Cardiac muscle cell (in vitro differentiated cells and primary cell): ENCODE data around the gene ALDH1A1. TPM values are rescaled to one million over a fixed set of nuclear protein-coding genes. Genes with fewer than 3 reads are reported as not detected.

Experiments used
- DNase-seq, 2 donors: peaks; one replicate each; pipeline versions ENCODE4 v3.0.0 to v3.0.0-alpha.2; 2010 to 2017; ENCODE audit warnings: low read depth in 1 of 2, low spot score in 1 of 2
- H3K27ac ChIP-seq: fragments of 200-600 bp; sonication (generic); 2 replicates; pipeline ENCODE4 v1.5.1; 2016
- H3K27me3 ChIP-seq: fragments of 200-600 bp; sonication (generic); 2 replicates; pipeline ENCODE4 v1.6.0; 2016; ENCODE audit warnings: control low read depth
- H3K36me3 ChIP-seq: fragments of 200-600 bp; sonication (generic); 2 replicates; pipeline ENCODE4 v1.5.1; 2016; ENCODE audit warnings: control low read depth
- H3K4me1 ChIP-seq: fragments of 200-600 bp; sonication (generic); 2 replicates; pipeline ENCODE4 v1.8.1; 2017; ENCODE audit warnings: low read depth, mild to moderate bottlenecking, mixed run types
- H3K4me3 ChIP-seq: fragments of 200-600 bp; sonication (generic); 2 replicates; pipeline ENCODE4 v1.5.1; 2016; ENCODE audit warnings: mild to moderate bottlenecking
- H3K9me3 ChIP-seq: fragments of 200-600 bp; sonication (generic); 2 replicates; pipeline ENCODE4 v1.5.1; 2017; ENCODE audit warnings: low read depth, mild to moderate bottlenecking, control low read depth
- CTCF ChIP-seq: IDR thresholded peaks from 2 replicates; pipeline ENCODE4 v1.5.1; 2012; ENCODE audit warnings: low read depth, mild to moderate bottlenecking, low read length
- polyA plus RNA-seq: library from polyadenylated mRNA; unstranded; fragments of >200 nt; fragmentation: Nextera tagmentation; extraction: Ambion mirVana; gene quantifications from 2 replicates; pipeline ENCODE4 v1.2.1, GENCODE V29; 2016
- total RNA-seq: library from RNA; depleted of rRNA; stranded (reverse); fragments of >200 nt; gene quantifications from 2 replicates; pipeline ENCODE4 v1.2.3, GENCODE V29; 2016

Gene ALDH1A1
- total and polyA plus RNA-seq, 2 experiments from 2014 or later: 0.48 to 1.6 TPM

GRCh38 chr9:72958485-72959281 is 5.8 kb upstream of the ALDH1A1 start:
- DNase-seq: no peak
- TF ChIP-seq CTCF: no peak
- Histone ChIP-seq H3K27me3 (no peaks in the 10 kb centered on the region), H3K36me3 (no peaks in the 10 kb centered on the region), H3K4me1 (no peaks in the 10 kb centered on the region), H3K9me3 (no peaks in the 10 kb centered on the region), H3K27ac (no peak overlapping the region), H3K4me3 (no peak overlapping the region)

GRCh38 chr9:72955571-72955970 is 2.7 kb upstream of the ALDH1A1 start:
- Histone ChIP-seq H3K4me3 (no peak overlapping the region), H3K4me1 (no peaks in the 10 kb centered on the region), H3K27me3 (no peaks in the 10 kb centered on the region), H3K36me3 (no peaks in the 10 kb centered on the region), H3K27ac (no peak overlapping the region), H3K9me3 (no peaks in the 10 kb centered on the region)
- no peak for DNase-seq
- no peak for TF ChIP-seq CTCF

- no peak overlapping the region for H3K27ac ChIP-seq
- H3K4me3 ChIP-seq: no peak overlapping the region
- no peaks in the 10 kb centered on the region for H3K36me3 ChIP-seq
- no peaks in the 10 kb centered on the region for H3K27me3 ChIP-seq
- no peak for TF ChIP-seq CTCF
- no peaks in the 10 kb centered on the region for H3K4me1 ChIP-seq
- no peaks in the 10 kb centered on the region for H3K9me3 ChIP-seq
- DNase-seq: peak in 1 of 2 donors; percentile 15
Measured at GRCh38 chr9:72955126-72955455, 2.2 kb upstream of the ALDH1A1 start.

- Histone ChIP-seq H3K27ac (no peak overlapping the region), H3K27me3 (no peaks in the 10 kb centered on the region), H3K36me3 (no peaks in the 10 kb centered on the region), H3K4me3 (no peak overlapping the region), H3K9me3 (no peaks in the 10 kb centered on the region), H3K4me1 (no peaks in the 10 kb centered on the region)
- peak in 1 of 2 donors; percentile 57 for DNase-seq
- no peak for TF ChIP-seq CTCF
Measured at GRCh38 chr9:72954431-72955125, 1.7 kb upstream of the ALDH1A1 start.

GRCh38 chr9:72952381-72952690 is 517 bp downstream of the ALDH1A1 start:
- no peak for DNase-seq
- Histone ChIP-seq H3K4me3 (no peak overlapping the region), H3K36me3 (no peaks in the 10 kb centered on the region), H3K27ac (no peak overlapping the region), H3K27me3 (no peaks in the 10 kb centered on the region), H3K9me3 (no peaks in the 10 kb centered on the region), H3K4me1 (no peaks in the 10 kb centered on the region)
- no peak for TF ChIP-seq CTCF
